T-helper 22 cell (primary cell): Measurements from ENCODE around the gene PEMT.
"Not testable (repeated sequence)": the region's sequence is repeated elsewhere in the genome, so short reads cannot be mapped to it uniquely, and the experiment has no call there.

Source experiments
- DNase-seq: peaks from one replicate; pipeline ENCODE4 v3.0.0-alpha.2; 2020; ENCODE audit warnings: low read depth

Gene PEMT

DNA sequence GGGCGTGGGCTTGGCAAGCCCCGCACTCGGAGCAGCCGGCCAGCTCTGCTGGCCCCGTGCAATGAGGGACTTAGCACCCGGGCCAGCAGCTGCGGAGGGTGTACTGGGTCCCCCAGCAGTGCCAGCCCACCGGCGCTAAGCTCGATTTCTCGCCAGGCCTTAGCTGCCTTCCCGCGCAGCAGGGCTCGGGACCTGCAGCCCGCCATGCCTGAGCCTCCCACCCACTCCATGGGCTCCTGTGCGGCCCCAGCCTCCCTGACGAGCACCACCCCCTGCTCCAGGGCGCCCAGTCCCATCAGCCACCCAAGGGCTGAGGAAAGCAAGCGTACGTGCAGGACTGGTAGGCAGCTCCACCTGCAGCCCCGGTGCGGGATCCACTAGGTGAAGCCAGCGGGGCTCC, 105.1 kb downstream of the PEMT start:
- DNase-seq, result not testable (repeated sequence)

DNA sequence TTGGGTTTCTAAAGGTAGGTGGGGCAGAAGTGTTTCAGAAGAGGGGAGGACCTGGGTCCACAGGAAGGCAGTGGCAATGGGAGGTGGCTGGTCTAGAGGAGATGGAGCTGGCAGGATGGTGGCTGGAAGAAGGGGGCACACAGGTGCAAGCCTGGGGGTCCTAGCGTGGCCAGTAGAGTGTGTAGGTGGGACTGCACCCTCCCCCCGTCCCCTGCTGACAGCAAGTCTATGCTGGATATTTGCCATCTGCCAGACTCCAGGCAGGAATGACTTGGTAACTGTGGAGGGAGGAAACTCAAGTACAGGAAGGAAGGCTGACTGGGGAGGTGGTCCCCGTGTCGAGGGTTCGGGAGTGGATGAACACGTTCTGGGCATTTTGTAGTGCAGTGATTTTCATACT, 106.1 kb downstream of the PEMT start:
- DNase-seq, result no peak

DNA sequence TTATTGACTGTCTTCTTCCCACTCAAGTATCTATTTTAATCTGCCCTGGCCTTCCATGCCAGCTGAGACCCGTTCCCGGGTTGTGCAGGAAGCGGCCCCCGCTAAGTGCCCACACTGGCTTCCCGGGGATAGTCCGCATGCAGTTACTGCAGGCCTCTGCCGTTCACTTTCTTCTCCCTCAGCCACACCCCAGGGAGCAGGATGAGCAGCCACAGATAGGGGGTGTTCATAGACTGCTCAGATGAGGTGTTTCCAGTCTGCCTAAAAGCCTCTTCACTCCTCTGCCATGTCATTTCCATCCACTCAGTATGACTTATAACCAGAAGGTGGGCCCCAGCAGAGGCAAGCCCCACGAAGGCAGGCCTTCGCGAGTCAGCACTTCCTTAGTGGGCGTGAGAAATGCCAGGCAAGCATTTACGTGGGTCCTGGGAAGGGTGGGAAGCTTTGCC, 107.0 kb downstream of the PEMT start:
- no peak for DNase-seq

DNA sequence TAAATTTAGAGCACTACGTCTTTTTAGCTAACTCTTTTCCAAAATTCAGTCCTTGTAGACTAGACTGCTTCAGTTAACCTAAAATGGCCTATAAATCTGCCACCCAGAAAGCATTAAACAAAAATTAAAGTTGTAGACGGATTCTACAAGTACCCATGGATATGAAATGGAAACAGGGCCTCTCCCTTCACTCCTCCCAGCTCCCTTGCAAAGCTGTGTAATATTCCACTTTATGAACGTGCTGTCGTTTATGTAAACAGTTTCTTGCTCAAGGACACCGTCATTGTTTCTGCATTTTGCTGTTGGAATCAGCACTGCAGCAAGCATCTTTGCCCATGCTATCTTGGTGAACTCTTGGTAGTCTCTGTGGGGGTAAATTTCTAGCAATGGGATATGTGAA, 109.6 kb downstream of the PEMT start:
- no peak for DNase-seq

DNA sequence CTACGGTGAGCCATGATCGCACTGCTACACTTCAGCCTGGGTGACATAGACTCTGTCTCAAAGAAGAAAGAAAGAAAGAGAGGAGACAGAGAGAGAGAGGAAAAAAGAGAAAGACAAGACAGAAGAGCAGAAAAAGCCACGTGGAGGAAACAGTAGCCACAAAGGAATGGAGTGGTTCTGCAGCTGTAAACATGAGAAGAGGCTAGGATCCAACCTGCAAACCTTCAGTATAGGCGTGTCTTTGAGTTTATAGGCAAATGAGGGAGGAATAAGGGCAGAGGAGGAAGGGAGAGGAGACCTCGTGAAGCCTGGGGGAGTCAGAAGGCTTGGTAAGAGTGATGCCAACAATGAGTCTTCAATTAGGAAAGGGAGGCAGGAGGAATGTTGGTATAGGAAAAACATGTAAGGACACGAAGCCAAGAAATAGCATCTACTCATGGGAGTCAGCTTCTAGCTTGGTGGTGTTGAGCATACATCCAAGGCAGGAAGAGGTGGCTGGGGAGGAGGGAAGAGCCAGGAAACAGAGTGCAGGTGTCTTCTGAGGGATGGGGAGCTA, 110.8 kb downstream of the PEMT start:
- no peak for DNase-seq

DNA sequence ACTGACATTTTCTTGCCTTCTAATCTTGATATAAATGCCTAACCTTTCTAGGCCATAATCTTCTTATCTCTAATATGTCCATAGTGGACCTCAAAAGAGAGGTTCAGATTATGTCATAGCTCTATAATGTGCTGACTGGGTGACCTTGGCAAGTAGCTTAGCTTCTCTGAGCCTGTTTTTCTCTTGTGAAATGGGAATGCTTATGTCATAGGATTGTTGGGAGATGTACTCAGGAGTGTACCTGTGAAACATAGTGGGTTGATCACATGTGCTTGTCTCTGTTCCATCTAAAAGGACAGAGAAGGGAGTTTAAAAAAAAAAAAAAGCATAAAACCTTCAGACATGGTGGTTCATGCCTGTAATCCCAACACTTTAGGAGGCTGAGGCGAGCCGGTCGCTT, 112.3 kb downstream of the PEMT start:
- DNase-seq, result no peak

DNA sequence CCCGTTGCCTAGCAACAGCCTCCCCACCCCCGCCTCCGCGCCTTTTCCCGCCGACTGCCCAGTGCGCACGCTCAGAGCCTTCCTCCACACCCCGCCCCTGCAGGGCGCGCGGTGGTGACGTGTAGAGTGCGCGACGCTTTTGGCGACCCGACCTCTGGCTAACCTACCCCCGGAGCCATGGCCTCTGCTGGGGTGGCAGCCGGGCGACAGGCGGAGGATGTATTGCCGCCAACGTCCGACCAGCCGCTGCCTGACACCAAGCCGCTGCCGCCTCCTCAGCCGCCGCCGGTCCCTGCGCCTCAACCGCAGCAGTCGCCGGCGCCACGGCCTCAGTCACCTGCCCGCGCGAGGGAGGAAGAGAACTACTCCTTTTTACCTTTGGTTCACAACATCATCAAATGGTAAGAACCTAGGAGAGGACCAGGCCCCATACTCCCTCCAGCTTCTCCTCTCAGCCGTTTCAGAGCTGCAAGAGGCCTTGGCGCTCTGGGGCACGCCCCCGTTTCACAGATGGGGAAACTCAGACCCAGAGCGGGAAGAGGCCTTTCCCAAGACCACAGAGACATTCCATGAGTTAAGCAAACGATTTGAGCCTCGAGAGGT, 114.5 kb downstream of the PEMT start, which contains the start of gene MED9:
Gene MED9, plus strand, starts transcription at position 136 of the 603 bp plus-strand sequence. Its CDS starts 42 bp downstream, at position 178.
- DNase-seq, result peak; percentile 88

DNA sequence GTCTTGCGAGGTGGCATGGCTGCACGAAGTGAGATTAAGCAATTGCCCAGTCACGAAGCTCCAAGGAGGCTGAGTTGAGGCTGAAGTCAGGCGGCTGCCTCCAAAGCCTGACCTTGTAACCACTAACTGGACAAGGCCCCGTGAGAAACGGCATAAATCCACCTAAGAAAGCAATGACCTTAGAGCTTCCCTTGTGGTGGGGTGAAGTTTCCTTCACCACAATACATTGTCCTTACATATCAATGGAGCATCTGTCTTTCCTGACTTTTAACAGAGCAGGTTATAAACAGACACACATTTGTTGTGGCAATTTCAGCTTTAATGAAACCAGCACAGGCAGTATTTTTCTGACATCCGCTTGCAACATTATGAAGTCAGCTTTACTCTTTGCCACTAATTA, 117.2 kb downstream of the PEMT start:
- DNase-seq, result no peak

DNA sequence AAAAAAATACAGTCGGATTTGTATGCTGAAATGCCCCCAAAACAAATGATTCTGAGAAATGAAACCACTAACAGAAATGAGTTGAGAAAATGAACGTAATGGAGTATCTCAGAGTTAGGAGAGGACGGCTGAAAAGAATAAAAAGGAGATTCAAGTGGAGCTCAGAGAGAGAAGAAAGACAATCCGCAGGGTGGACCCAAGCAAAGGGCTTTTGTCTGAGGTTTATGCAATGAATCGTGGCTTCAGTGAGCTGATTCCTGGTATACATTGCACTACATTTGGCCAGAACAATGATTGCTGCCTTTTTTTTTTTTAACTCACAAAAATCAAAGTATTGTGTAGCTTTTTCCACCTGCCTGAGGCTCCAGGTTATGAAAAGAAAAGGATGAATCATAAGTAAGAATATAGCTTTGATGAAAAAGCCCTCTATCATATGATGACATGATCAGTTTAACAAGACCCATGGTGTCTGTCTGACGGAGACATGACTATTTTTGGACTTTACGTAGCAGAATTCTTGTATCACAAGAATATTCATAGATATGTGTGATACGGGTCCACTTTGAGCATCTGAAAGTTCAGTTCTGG, 119.1 kb downstream of the PEMT start:
- DNase-seq, result no peak

DNA sequence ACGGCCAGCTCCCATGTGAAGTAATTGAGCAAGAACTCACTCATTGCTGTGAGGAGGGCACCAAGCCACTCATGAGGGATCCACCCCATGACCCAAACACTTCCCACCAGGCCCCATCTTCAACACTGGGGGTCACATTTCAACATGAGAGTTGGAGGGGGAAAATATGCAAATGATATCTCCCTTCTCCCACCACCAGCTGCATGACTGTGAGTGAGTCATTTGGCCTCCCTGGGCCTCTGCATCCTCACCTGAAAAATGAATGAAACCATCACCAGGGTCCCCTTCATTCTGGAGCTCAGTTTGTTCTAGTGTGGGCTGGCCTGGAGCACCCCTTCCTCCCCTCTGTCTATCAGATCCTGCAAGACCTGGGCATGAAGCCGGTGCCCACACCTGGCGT, 121.5 kb downstream of the PEMT start:
- no peak for DNase-seq

DNA sequence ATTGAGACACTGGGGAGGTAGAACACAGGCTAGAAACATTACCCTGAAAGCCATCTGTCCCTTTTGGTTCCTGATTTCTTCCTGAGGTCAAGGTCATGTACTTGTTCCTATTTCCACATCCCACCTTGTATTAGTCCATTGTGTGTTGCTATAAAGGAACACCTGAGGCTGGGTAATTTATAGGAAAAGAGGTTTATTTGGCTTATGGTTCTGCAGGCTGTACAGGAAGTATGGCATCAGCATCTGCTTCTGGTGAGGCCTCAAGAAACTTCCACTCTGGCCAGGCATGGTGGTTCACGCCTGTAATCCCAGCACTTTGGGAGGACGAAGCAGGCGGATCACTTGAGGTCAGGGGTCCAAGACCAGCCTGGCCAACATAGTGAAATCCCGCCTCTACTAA, 122.2 kb downstream of the PEMT start:
- DNase-seq, result no peak

DNA sequence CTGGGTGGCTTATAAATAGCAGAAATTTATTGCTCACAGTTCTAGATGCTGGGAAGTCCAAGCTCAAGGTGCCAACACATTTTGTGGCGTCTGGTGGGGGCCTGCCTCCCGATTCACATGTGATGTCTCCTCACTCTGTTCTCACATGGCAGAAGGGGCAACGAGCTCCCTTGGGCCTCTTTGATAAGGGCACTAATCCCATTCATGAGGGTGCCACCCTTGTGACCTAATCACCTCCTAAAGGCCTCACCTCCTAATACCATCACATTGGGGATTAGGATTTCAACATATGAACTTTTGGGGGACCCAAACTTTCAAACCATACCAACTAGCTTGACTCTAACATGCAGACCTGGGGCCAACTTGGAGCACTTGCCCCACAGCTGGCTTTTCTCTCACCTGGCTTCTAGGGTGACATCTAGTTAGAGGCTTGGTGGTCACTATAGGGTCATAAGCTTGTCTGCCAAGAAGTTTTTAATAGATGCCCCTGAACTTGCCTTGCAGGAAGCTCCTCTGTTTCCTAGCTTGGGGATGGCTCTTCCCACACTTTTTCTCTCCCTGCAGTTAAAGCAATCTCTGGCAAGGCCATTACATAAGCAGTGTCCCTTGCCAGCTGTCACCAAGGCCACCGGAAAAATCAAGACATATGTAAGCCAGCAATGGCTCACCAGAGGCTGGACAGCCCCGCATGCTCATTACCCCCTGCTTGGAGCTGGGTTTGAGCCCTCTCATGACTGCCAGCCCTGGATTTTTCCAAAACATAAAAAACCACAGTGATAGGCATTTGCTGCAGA, 123.1 kb downstream of the PEMT start:
- DNase-seq, result no peak

DNA sequence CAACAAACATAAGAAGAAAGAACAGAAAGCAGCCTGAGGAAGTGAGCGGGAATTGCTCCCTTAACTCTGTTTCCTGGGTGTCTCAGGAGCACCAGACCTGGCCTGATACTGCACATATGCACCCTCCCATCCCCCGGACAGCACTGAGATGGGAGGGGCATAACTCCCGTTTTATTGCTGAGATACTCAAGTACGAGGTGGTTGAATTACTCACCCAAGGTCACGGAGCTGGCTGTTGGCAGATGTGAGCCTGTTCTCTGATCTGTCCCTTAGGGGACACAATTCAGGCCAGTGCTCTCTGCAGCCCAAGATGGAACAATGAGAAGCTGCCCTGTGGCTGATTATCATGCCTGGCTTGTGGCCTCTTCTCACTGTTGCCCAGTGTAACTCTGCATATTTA, 123.8 kb downstream of the PEMT start:
- no peak for DNase-seq

DNA sequence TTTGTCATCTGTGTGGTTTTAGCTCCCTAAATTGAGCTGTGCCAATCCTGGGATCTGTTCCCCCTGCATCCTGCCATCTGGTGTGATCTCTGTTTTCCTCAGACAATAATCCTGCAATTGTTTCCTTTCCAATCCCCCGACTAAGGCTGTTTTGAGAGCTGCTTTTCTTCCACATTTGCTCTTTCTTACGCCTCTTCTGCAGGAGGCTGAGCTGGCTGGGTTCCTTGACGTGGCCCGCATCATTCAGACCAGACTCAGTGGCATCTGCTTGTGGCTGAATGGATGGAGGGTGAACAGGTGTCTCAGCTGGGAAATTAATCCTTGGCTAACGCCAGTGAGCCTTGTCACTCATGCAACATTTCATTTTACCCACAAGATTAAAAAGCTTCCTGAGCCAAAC, 124.5 kb downstream of the PEMT start:
- no peak for DNase-seq

DNA sequence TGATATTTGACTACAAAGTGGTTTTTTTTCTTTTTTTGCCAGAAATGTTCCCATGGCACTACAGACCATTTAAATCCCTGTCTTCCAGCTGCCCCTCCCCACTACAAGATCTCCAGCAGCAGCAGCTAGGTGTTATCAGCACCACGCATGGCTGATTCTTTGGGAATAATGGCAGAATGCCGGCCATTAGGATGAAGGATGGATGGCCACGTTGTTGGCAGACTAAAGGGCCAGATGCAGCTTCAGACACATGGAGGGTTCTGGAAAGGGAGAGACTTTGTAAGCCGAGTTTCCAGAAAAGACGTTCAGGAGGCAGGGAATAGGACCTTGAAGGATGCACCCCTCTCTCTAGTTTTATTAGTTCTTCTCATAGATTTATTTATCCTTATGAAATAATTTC, 125.0 kb downstream of the PEMT start:
- DNase-seq, result no peak

DNA sequence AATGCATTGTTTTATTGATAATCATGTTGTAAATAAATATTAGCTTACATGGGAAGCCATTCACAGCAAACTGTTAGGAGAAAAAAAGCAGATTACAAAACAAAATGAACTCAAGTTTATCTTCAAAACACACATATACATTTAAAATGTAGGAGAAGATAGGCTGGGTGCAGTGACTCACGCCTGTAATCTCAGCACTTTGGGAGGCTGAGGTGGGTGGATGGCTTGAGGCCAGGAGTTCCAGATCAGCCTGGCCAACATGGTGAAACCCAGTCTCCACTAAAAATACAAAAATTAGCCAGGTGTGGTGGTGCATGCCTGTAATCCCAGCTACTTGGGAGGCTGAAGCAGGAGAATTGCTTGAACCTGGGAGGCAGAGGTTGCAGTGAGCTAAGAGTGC, 125.6 kb downstream of the PEMT start:
- not testable (repeated sequence) for DNase-seq

DNA sequence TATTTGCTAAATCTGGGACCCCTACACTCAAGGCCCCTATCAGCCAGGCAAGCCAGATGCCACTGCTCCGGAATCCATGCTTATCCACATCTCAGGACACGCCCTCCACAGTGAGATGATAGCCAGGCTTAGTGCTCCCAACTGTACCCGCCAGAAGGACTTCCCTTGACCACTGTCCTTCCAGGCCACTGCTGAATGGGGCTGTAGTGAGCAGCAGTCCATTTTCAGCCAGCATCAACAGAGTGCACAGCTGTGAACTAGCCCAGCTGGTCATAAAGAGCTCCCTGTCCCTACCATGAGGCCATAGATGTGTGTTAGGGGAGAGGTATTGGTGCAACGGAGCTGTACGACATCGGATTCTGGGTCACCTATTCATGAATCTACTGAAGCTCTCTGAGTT, 127.7 kb downstream of the PEMT start:
- DNase-seq, result no peak

DNA sequence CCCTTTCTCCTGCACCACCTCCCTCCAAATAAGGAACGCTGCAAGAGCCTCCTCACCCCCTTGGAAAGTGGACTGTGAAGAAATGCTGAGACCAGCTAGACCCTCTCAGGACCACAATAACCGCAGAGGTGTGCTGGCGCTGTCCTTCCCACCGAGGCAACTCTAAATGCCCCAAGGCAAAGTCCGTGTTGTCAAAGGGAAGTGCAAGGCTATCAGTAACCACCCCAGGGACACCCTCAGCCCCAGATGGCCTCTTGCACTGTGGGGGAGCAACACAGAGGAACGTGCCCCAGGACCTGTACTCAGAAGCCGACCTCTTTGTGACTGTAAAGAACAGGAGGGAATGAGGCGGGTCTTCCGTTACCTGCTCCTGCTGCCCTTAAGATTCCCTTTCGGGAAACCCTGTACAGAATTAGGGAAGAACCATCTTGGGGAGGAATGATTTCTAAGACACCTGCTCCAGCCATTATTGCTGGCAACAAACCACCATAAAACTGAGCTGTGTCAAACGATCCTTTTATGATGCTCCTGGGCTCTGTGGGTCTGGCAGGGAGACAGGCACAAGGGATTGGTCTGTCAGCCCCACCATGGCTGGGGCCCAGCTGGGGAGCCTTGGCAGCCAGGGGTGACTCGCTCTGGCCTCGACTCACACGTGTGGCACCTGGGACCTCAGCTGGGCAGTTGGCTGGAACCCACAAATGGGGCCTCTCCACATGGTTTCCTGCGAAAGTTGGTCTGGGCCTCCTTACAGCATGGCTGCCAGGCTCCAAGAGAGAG, 129.3 kb downstream of the PEMT start:
- no peak for DNase-seq

DNA sequence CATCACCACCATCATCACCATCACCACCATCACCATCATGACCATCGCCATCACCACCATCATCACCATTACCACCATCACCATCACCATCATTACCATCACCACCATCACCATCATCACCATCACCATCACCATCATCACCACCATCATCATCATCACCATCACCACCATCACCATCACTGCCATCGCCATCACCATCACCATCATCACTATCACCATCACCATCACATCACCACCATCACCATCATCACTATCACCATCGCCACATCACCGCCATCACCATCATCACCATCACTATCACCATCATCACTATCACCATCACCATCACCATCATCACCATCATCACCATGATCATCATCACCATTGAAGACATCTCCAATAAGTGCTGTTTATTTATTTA, 131.5 kb downstream of the PEMT start:
- DNase-seq, result no peak

DNA sequence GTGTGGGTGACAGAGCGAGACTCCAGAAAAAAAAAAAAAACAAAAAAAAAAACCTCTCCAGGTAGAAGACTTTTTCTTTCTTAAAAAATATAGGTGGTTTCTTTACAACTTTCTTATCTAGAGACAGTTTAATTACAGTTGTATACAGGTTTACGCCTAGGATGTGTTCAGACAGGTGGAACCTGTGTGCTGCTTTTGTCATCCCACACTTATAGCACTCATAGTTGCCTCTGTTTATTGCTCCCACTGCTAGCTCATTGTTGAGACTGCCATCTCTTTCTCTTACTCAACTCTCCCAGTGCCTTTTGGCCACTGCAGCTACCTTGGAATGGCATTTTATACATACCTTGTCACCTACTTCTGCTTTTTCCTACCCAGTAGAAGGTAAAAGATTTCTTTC, 133.8 kb downstream of the PEMT start:
- DNase-seq, result no peak

DNA sequence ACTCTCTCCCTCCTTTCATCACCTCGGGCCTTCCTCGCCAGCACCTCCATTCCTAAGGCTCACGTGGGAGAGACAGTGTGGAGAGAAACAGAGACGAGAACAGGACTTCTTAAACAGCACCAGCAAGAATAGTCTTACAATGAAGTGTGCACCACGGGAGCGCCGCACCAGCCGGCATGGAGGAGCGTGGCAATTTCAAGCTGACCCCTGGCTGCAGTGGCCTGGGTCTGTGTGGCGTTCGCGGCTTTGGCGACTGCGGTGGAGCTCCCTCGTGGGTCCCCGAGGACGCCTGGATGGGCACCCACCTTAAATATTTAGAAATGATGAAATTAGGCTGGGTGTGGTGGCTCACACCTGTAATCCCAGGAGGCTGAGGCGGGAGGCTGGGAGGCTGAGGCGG, 135.3 kb downstream of the PEMT start:
- no peak for DNase-seq
